K562 (cell line): ENCODE data around the gene LHPP. TPM values are rescaled to one million over a fixed set of nuclear protein-coding genes. Genes with fewer than 3 reads are reported as not detected.
A peak's percentile ranks its signal among the peaks of the same experiment; 100 is the strongest.

Source experiments
- ASH1L ChIP-seq: fragments of 450-650 bp; IDR thresholded peaks from 2 replicates; pipeline ENCODE4 v1.6.1; 2018; ENCODE audit warnings: borderline replicate concordance, mild to moderate bottlenecking, low read depth; ENCODE audit not compliant: partially characterized antibody
- CREB1 ChIP-seq, 2 experiments: sonication (generic) in 1 of 2; formaldehyde crosslinking in 1 of 2; IDR thresholded peaks; 2 replicates each; pipeline versions ENCODE4 v1.6.1 to v1.8.0; 2012 to 2022; ENCODE audit warnings: inconsistent platforms in 1 of 2, mild to moderate bottlenecking in 1 of 2, missing genetic modification reagents in 1 of 2, moderate library complexity in 1 of 2
- EWSR1 ChIP-seq: fragments of 450-650 bp; IDR thresholded peaks from 2 replicates; pipeline ENCODE4 v1.6.1; 2018; ENCODE audit warnings: borderline replicate concordance, mild to moderate bottlenecking, low read depth, moderate library complexity; ENCODE audit not compliant: partially characterized antibody
- MAFG ChIP-seq: fragments of 450-650 bp; conservative IDR thresholded peaks from 2 replicates; pipeline ENCODE4 v1.6.1; 2016; ENCODE audit warnings: missing genetic modification characterization, missing compliant biosample characterization
- MTA2 ChIP-seq: fragments of 450-650 bp; IDR thresholded peaks from 2 replicates; pipeline ENCODE4 v1.6.1; 2016; ENCODE audit warnings: low read depth
- NCOA4 ChIP-seq: fragments of 450-650 bp; IDR thresholded peaks from 2 replicates; pipeline ENCODE4 v1.6.1; 2018; ENCODE audit warnings: mild to moderate bottlenecking; ENCODE audit not compliant: partially characterized antibody
- PYGO2 ChIP-seq: fragments of 450-650 bp; IDR thresholded peaks from 2 replicates; pipeline ENCODE4 v1.6.1; 2016; ENCODE audit warnings: mild to moderate bottlenecking, missing genetic modification characterization, moderate library complexity, missing compliant biosample characterization
- TBP ChIP-seq: optimal IDR thresholded peaks from 2 replicates; pipeline ENCODE3; 2011; ENCODE audit warnings: low read depth, low read length, improper control_type of control experiment
- VEZF1 ChIP-seq: fragments of 200-800 bp; sonication (Bioruptor generic); IDR thresholded peaks from 2 replicates; pipeline ENCODE4 v1.6.1; 2017; ENCODE audit warnings: missing genetic modification characterization, missing compliant biosample characterization
- ZBTB11 ChIP-seq, 3 experiments: fragments of 200-800 bp in 1 of 3; fragments of 250-450 bp in 1 of 3; fragments of 450-650 bp in 1 of 3; sonication (Bioruptor Pico) in 1 of 3; sonication (Bioruptor generic) in 1 of 3; formaldehyde crosslinking in 1 of 3; IDR thresholded peaks; 2 replicates each; pipeline versions ENCODE4 v1.6.1 to v1.8.0; 2016 to 2022; ENCODE audit warnings: mild to moderate bottlenecking in 2 of 3, missing genetic modification characterization in 2 of 3, missing compliant biosample characterization in 1 of 3, moderate library complexity in 1 of 3
- ZKSCAN1 ChIP-seq: fragments of 150-350 bp; IDR thresholded peaks from 2 replicates; pipeline ENCODE4 v1.6.1; 2016; ENCODE audit warnings: low read depth, low read length
- ZNF280B ChIP-seq: fragments of 250-450 bp; sonication (Bioruptor Pico); IDR thresholded peaks from 2 replicates; pipeline ENCODE4 v1.5.1; 2021; ENCODE audit warnings: mild to moderate bottlenecking
- ZNF75A ChIP-seq: fragments of 450-650 bp; formaldehyde crosslinking; IDR thresholded peaks from 2 replicates; pipeline ENCODE4 v1.4.0; 2020; ENCODE audit warnings: mild to moderate bottlenecking
- ZNF778 ChIP-seq: fragments of 450-650 bp; formaldehyde crosslinking; IDR thresholded peaks from 2 replicates; pipeline ENCODE4 v1.4.0; 2020; ENCODE audit warnings: mild to moderate bottlenecking, moderate library complexity
- polyA plus RNA-seq, 8 experiments: library from polyadenylated mRNA; depleted of rRNA in 4 of 8; stranded (reverse) in 5 of 8; unstranded in 3 of 8; fragments of >200 nt; fragmentation: Nextera tagmentation in 2 of 8; fragmentation: Illumina TruSeq in 1 of 8; extraction: Ambion mirVana in 2 of 8; extraction: Trizol in 1 of 8; gene quantifications; 2 replicates each; pipeline versions ENCODE4 v1.2.1 to v1.2.3, GENCODE V29; 2011 to 2014; ENCODE audit warnings: inconsistent platforms in 1 of 8, missing spikeins in 1 of 8
- total RNA-seq, 7 experiments: library from RNA; depleted of rRNA in 6 of 7; stranded (reverse); fragments of >200 nt in 6 of 7; fragmentation: Illumina TruSeq in 2 of 7; extraction: Trizol in 2 of 7; gene quantifications; 2 replicates each; pipeline versions ENCODE4 v1.2.1 to v1.2.3, GENCODE V29; 2011 to 2021; ENCODE audit warnings: low replicate concordance in 1 of 7
- TF ChIP-seq, protein P1 (sequence below): fragments of 450-650 bp; IDR thresholded peaks from 2 replicates; pipeline ENCODE4 v1.6.1; 2017; ENCODE audit warnings: antibody characterized with exemption
- TF ChIP-seq, protein P2 (sequence below): sonication (generic); formaldehyde crosslinking; IDR thresholded peaks from 2 replicates; pipeline ENCODE4 v1.8.0; 2022; ENCODE audit warnings: mild to moderate bottlenecking, missing genetic modification reagents, borderline replicate concordance

Gene LHPP
- total and polyA plus RNA-seq, 9 of the 15 experiments (the other 6 are each of a cell fraction or from before 2014, with no cell fraction given): 0.34 to 7.4 (median 3.0) TPM

DNA sequence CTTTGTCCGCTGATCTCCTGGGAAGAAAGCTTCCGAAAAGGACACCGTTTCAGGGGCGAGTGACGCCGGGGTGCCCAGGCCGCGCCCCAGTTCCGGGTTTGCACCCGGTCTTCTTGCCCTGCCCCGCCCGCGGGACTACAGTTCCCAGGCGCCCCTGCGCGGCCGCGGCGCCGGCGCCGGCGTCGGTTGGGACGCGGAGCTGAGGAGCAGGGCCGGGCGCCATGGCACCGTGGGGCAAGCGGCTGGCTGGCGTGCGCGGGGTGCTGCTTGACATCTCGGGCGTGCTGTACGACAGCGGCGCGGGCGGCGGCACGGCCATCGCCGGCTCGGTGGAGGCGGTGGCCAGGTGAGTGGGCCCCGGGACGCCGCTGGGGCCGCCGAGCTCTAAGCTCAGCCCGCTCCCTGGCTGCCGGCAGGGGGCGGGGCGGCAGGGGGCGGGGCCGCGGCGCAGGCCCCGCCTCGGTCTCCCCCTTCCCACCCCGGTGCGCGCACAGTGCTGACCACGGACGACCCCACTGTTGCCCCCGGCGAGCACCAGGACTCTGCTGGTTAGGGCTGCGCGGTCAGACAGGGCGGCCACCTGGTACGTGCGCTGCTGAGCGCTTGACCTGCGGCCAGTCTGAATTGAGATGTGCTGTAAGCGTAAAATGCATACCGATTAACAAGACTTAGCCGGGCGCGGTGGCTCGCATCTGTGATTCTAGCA, at the start of gene LHPP (continued):
- TF ChIP-seq ZNF280B (CRISPR knock-in tag) (no peak), NCOA4 (no peak), TBP (no peak), EWSR1 (no peak), ZNF75A (no peak), ZBTB11 (CRISPR knock-in tag; IDR thresholded peaks at IDR 0.05) (peak in 1 of 3 experiments; percentile 44; a peak in 1 of 6 replicates), ZNF778 (no peak), ZKSCAN1 (0 out of 2 replicates have a peak, but pooled peaks have one; percentile 48), MTA2 (no peak), PYGO2 (tag) (no peak), ASH1L (no peak), VEZF1 (peak; percentile 46), MAFG (tag) (no peak), CREB1 (IDR thresholded peaks at IDR 0.05) (peak; percentile 88), CREB1 (CRISPR knock-in tag; IDR thresholded peaks at IDR 0.05) (no peak)
- TF ChIP-seq, protein P1, sequence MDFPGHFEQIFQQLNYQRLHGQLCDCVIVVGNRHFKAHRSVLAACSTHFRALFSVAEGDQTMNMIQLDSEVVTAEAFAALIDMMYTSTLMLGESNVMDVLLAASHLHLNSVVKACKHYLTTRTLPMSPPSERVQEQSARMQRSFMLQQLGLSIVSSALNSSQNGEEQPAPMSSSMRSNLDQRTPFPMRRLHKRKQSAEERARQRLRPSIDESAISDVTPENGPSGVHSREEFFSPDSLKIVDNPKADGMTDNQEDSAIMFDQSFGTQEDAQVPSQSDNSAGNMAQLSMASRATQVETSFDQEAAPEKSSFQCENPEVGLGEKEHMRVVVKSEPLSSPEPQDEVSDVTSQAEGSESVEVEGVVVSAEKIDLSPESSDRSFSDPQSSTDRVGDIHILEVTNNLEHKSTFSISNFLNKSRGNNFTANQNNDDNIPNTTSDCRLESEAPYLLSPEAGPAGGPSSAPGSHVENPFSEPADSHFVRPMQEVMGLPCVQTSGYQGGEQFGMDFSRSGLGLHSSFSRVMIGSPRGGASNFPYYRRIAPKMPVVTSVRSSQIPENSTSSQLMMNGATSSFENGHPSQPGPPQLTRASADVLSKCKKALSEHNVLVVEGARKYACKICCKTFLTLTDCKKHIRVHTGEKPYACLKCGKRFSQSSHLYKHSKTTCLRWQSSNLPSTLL: no peak
- TF ChIP-seq, protein P2, sequence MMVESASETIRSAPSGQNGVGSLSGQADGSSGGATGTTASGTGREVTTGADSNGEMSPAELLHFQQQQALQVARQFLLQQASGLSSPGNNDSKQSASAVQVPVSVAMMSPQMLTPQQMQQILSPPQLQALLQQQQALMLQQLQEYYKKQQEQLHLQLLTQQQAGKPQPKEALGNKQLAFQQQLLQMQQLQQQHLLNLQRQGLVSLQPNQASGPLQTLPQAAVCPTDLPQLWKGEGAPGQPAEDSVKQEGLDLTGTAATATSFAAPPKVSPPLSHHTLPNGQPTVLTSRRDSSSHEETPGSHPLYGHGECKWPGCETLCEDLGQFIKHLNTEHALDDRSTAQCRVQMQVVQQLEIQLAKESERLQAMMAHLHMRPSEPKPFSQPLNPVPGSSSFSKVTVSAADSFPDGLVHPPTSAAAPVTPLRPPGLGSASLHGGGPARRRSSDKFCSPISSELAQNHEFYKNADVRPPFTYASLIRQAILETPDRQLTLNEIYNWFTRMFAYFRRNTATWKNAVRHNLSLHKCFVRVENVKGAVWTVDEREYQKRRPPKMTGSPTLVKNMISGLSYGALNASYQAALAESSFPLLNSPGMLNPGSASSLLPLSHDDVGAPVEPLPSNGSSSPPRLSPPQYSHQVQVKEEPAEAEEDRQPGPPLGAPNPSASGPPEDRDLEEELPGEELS (CRISPR knock-in tag): no peak
